ENCODE measurements around the gene LKAAEAR1. TPM values are rescaled to one million over a fixed set of nuclear protein-coding genes. Genes with fewer than 3 reads are reported as not detected.
A peak's percentile ranks its signal among the peaks of the same experiment; 100 is the strongest.

The LKAAEAR1 gene
- total RNA-seq, 3 donors from 2014 or later (not counting 1 experiment from before 2014, with no cell fraction given): not detected

- peaks cover 0 to 15% of the 10 kb centered on the region in 2 donors for H3K4me1 Mint-ChIP-seq
- no peak overlapping the region for H3K27ac ChIP-seq (ENCODE audit: low read length)
These were observed 17.8 kb upstream of the LKAAEAR1 start for GRCh38 chr20:64101731-64102621.

DNA sequence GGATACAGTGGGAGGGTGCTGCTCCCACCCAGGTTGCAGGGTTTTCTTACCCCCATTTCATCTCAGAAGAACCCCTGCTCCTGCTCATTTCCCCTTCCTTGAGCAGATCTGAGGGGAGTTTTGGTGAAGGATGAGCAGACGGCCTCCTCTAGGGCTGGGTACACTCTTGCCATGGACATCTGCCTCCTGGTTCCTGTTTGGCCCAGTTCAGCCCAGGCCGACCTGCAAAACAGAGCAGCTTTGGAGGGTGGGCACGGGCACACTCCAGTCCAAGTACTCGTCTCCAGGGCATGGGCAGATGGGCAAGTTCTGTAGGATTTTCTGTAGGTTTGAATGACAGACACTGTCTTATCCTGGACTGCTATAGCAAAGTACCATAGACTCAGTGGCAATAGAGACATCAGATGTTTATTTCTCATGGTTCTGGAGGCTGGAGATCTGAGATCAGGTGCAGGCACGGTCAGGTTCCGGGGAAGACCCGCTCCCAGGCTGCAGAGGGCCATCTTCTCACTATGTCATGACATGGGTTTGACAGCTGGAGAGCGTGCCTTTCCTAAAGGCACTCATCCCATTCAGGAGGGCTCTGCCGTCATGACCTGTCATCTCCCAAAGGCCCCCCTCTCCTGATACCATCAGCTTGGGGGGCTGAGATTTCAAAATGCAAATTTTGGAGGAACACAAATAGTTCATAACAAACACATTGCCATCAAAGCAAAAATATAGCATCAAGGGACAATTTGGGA is 16.9 kb upstream of the LKAAEAR1 start:
- Mint-ChIP-seq H3K9me3 (peaks cover 4 to 5% of the 10 kb centered on the region in 2 donors), H3K4me1 (peaks cover 0 to 19% of the 10 kb centered on the region in 2 donors), H3K4me3 (peak overlapping the region; percentile 9), H3K27me3 (ENCODE audit: low read depth in 2 of 2) (peaks cover 14 to 29% of the 10 kb centered on the region in 2 donors), H3K27ac (no peak overlapping the region), H3K36me3 (no peaks in the 10 kb centered on the region)
- Histone ChIP-seq H3K4me3 (ENCODE audit: low read length) (no peak overlapping the region), H3K27ac (ENCODE audit: low read length) (no peak overlapping the region), H3K27me3 (ENCODE audit: control insufficient read depth, insufficient read depth, low read length) (peaks cover 17% of the 10 kb centered on the region), H3K4me1 (ENCODE audit: control insufficient read depth, insufficient read depth, low read length) (peaks cover 41% of the 10 kb centered on the region), H3K36me3 (ENCODE audit: control insufficient read depth, insufficient read depth, low read length) (no peaks in the 10 kb centered on the region), H3K9me3 (ENCODE audit: control insufficient read depth, insufficient read depth, low read length) (no peaks in the 10 kb centered on the region)
- intact Hi-C loops (cut with micrococcal nuclease): no loop called here
- TF ChIP-seq, protein P1, sequence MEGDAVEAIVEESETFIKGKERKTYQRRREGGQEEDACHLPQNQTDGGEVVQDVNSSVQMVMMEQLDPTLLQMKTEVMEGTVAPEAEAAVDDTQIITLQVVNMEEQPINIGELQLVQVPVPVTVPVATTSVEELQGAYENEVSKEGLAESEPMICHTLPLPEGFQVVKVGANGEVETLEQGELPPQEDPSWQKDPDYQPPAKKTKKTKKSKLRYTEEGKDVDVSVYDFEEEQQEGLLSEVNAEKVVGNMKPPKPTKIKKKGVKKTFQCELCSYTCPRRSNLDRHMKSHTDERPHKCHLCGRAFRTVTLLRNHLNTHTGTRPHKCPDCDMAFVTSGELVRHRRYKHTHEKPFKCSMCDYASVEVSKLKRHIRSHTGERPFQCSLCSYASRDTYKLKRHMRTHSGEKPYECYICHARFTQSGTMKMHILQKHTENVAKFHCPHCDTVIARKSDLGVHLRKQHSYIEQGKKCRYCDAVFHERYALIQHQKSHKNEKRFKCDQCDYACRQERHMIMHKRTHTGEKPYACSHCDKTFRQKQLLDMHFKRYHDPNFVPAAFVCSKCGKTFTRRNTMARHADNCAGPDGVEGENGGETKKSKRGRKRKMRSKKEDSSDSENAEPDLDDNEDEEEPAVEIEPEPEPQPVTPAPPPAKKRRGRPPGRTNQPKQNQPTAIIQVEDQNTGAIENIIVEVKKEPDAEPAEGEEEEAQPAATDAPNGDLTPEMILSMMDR (IDR thresholded peaks at IDR 0.05): no peak
- no peak for DNase-seq
- WGBS (ENCODE audit: insufficient coverage): 91% methylated on average over 9 of the region's 9 CpGs
- no peak for ATAC-seq

More at GRCh38 chr20:64101731-64102621, 17.8 kb upstream of the LKAAEAR1 start:
- intact Hi-C loops (cut with micrococcal nuclease): no loop called here
- TF ChIP-seq, protein P1 (IDR thresholded peaks at IDR 0.05): peak; percentile 78
- Histone ChIP-seq H3K36me3 (ENCODE audit: control insufficient read depth, insufficient read depth, low read length) (no peaks in the 10 kb centered on the region), H3K27me3 (ENCODE audit: control insufficient read depth, insufficient read depth, low read length) (peaks cover 17% of the 10 kb centered on the region), H3K9me3 (ENCODE audit: control insufficient read depth, insufficient read depth, low read length) (no peaks in the 10 kb centered on the region), H3K4me3 (ENCODE audit: low read length) (no peak overlapping the region), H3K4me1 (ENCODE audit: control insufficient read depth, insufficient read depth, low read length) (peaks cover 41% of the 10 kb centered on the region)
- DNase-seq (peak; percentile 71 to 83), ATAC-seq (peak; percentile 77 to 90 (median 88))
- no peaks in the 10 kb centered on the region for H3K36me3 Mint-ChIP-seq
- H3K27me3 Mint-ChIP-seq (ENCODE audit: low read depth in 2 of 2): peaks cover 14 to 33% of the 10 kb centered on the region in 2 donors
- WGBS (ENCODE audit: insufficient coverage): 4% methylated on average over 63 of the region's 64 CpGs
- peaks cover 0 to under 1% of the 10 kb centered on the region in 2 donors for H3K9me3 Mint-ChIP-seq
- no peak overlapping the region for H3K4me3 Mint-ChIP-seq
- no peak overlapping the region for H3K27ac Mint-ChIP-seq

- H3K9me3 ChIP-seq (ENCODE audit: control insufficient read depth, insufficient read depth, low read length): no peaks in the 10 kb centered on the region
- H3K27me3 Mint-ChIP-seq (ENCODE audit: low read depth in 2 of 2): peaks cover 14 to 27% of the 10 kb centered on the region in 2 donors
- peaks cover 0 to 19% of the 10 kb centered on the region in 2 donors for H3K4me1 Mint-ChIP-seq
- TF ChIP-seq, protein P1 (IDR thresholded peaks at IDR 0.05): no peak
- peaks cover 41% of the 10 kb centered on the region for H3K4me1 ChIP-seq (ENCODE audit: control insufficient read depth, insufficient read depth, low read length)
- DNase-seq: no peak
- H3K27ac Mint-ChIP-seq: no peak overlapping the region
- H3K4me3 Mint-ChIP-seq: no peak overlapping the region
- WGBS (ENCODE audit: insufficient coverage): 82% methylated on average over 4 of the region's 4 CpGs
- peaks cover 4 to 5% of the 10 kb centered on the region in 2 donors for H3K9me3 Mint-ChIP-seq
- H3K36me3 ChIP-seq (ENCODE audit: control insufficient read depth, insufficient read depth, low read length): no peaks in the 10 kb centered on the region
- H3K4me3 ChIP-seq (ENCODE audit: low read length): no peak overlapping the region
- H3K27ac ChIP-seq (ENCODE audit: low read length): no peak overlapping the region
- ATAC-seq: no peak
- H3K27me3 ChIP-seq (ENCODE audit: control insufficient read depth, insufficient read depth, low read length): peaks cover 17% of the 10 kb centered on the region
- intact Hi-C loops (cut with micrococcal nuclease): no loop called here
- H3K36me3 Mint-ChIP-seq: no peaks in the 10 kb centered on the region
These were observed 16.3 kb upstream of the LKAAEAR1 start for GRCh38 chr20:64100566-64100888.

All from natural killer cell (primary cell).